IPS-15b (cell line): Measurements from ENCODE around the gene ZNF169.
A peak's percentile ranks its signal among the peaks of the same experiment; 100 is the strongest.
"Not testable (repeated sequence)": the region's sequence is repeated elsewhere in the genome, so short reads cannot be mapped to it uniquely, and the experiment has no call there.

Experiments
- H3K27me3 ChIP-seq: one replicate; pipeline ENCODE4 v1.6.1; 2013; ENCODE audit warnings: low read length; ENCODE audit not compliant: control insufficient read depth, insufficient read depth
- H3K36me3 ChIP-seq: one replicate; pipeline ENCODE4 v1.6.1; 2013; ENCODE audit warnings: low read length; ENCODE audit not compliant: control insufficient read depth, insufficient read depth
- H3K4me1 ChIP-seq: one replicate; pipeline ENCODE4 v1.6.1; 2013; ENCODE audit warnings: mild to moderate bottlenecking, low read length; ENCODE audit not compliant: control insufficient read depth, insufficient read depth
- H3K4me3 ChIP-seq: one replicate; pipeline ENCODE4 v1.5.1; 2013; ENCODE audit warnings: low read depth, low read length
- H3K9ac ChIP-seq: one replicate; pipeline ENCODE4 v1.6.1; 2013; ENCODE audit warnings: low read depth, mild to moderate bottlenecking, low read length
- H3K9me3 ChIP-seq: one replicate; pipeline ENCODE4 v1.6.1; 2013; ENCODE audit warnings: mild to moderate bottlenecking, low read length; ENCODE audit not compliant: control insufficient read depth, insufficient read depth

The ZNF169 gene

DNA sequence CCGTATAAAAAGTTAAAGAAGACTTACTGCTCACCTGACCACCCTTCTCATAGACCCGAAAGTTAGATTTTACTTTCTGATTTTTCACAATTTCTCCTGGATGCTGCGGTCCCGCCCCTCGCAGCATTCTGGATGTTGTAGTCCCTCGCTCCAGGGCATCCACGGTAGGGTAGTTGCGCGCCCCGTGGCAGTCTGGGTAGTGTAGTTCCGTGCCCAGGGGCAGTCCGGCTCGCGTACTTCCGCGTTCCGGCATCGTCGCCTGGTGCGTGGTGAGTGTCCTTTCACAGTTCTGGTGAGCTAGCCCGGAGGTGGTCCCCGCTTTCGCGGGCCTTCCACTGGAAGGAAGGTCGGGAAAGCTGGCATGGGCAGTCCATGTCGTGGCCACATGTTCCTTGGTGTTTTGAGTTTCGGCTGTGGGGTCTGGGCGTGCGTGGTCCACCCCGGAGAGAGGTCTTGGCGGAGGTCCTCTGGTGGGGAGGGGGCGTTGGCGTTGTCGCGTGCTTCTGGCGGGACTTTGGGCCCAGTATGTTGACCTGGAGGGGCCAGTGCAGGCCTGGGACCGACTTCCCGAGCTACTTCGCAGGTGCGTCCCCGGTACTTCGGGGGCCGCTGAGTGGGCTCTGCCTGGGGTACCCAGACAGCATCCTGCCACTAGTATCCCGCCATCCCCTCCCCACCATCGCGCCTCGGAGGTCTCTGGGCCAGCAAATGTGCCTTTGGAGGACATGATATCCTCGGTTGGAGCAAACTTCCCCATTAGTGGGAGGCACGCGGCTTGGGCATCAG, at the start of gene ZNF169:
Gene ZNF169 (plus strand): TSS at position 222 of the 786 bp plus-strand sequence. CDS start 19,515 bp downstream, outside the sequence.
- peak within 1 kb of the TSS; percentile 97 for H3K4me3 ChIP-seq
- H3K36me3 ChIP-seq, result no peaks in the 10 kb centered on the region
- H3K27me3 ChIP-seq, result no peaks in the 10 kb centered on the region
- H3K9ac ChIP-seq, result peak within 1 kb of the TSS; percentile 79
- no peaks in the 10 kb centered on the region for H3K9me3 ChIP-seq
- H3K4me1 ChIP-seq, result no peaks in the 10 kb centered on the region

DNA sequence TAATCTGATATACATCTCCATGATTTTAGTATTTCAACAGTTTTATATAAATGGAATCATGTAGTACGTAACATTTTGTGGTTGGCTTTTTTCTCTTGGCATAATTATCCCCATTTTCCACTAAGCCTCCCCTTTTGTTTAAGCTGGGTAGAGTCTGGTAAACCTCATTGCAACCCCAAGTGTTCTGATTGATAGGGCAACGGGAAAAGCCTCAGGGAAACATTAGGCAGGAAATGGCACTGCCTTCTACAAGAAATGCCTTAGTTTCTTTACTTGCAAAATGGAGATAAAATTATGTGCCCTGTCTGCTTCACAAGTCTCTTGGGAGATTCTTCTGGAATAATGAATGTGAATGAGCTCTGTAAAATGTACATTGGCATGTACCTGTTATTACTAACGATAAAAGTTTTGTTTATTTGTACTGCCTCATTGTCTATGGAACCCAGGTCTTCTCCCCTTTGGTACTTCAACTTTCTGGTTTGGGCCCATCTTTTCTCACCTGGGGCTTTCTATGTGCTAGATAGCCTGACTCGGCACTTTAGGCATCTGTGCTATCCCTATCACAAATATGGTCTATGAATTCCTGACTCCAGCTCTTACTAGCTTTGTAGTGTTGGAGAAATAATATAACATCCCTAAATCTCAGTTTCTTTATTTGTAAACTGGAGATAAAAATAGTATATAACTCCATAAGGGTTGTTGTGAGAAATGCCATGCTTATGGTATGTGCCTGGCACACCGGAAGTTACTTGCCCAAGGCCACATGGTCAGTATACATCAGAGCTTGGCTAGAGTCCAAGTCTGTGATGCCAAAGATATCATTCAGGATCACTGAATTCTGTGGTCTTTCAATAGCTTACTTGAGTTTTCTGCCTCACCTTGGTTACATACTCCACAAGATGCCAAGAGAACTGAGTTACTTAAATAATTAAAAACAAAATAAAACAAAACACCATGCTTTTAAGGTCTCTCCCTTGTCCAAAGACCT, 48.2 kb upstream of the ZNF169 start:
- no peaks in the 10 kb centered on the region for H3K36me3 ChIP-seq
- no peaks in the 10 kb centered on the region for H3K27me3 ChIP-seq
- peaks cover 19% of the 10 kb centered on the region for H3K4me1 ChIP-seq
- no peak overlapping the region for H3K4me3 ChIP-seq
- H3K9me3 ChIP-seq, result no peaks in the 10 kb centered on the region
- H3K9ac ChIP-seq, result no peak overlapping the region

DNA sequence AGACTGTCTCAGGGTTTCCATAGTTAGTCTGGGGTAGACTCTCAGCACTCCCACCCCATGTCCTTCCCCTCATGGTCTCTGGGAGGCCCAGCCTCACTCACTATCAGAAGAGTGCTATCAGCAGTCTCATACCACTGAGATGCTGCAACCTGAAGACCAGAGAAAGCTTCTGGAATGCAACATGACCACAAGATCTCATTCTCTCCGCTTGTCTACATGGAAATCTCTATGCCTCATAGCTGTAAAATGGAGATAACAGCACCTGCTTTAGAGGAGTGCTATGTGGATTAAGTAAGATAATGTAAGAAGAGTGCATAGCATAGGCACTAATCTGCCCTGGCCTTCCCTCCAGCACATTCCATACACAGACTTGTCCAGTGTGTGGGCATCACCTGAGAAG, 47.0 kb upstream of the ZNF169 start:
- H3K9me3 ChIP-seq, result no peaks in the 10 kb centered on the region
- no peaks in the 10 kb centered on the region for H3K27me3 ChIP-seq
- H3K4me3 ChIP-seq, result no peak overlapping the region
- H3K36me3 ChIP-seq, result no peaks in the 10 kb centered on the region
- peaks cover 19% of the 10 kb centered on the region for H3K4me1 ChIP-seq
- H3K9ac ChIP-seq, result no peak overlapping the region

DNA sequence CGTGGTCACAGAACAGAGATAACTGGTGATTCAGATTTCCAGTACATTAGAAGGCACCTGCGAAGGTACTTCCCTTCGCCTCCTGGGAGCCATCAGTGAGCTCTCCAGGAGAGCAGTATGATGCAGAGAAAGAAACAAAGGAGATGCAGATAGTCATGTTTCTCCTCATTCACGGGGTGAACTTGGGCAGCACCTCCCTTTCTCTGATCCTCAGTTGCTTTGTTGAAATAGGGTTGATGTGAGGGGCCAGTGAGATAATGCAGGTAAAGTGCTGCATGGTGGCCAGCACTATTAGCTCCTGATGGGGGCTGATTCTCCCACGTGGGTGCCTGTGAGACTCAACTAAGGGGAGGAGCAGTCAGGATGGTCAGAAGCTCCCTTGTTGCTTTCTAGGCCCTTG, 46.6 kb upstream of the ZNF169 start:
- Histone ChIP-seq H3K9ac (no peak overlapping the region), H3K4me1 (peaks cover 19% of the 10 kb centered on the region), H3K4me3 (peak overlapping the region; percentile 5), H3K27me3 (no peaks in the 10 kb centered on the region), H3K36me3 (no peaks in the 10 kb centered on the region), H3K9me3 (no peaks in the 10 kb centered on the region)

DNA sequence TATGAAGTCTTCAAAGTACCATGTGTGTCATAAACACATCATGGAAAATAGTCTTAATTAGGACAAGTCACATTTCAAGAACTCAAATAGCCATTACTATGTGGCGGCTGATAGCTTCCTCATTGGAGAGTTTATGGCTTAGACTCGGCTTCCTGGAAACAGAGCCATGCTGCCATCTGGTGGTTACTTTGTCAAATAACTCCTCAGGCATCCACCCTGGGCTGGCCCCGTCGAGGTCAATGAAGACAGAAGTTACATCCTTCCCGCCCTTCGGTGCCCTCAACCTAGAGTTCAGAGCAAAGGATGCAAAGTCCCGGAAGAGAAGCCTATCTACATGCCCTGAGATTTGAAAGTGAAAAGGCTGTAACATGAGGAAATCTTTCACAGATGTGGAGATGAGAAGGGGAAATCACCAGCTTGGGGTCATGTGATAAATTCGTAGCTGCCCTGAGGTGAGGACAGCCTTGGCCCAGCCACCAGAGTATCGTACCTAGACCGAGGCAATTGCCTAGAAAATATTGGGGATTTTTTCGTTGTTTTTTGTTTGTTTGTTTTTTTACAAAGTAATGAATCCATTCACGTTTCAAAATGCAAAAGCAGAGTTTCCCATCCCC, 45.5 kb upstream of the ZNF169 start:
- no peaks in the 10 kb centered on the region for H3K36me3 ChIP-seq
- no peak overlapping the region for H3K4me3 ChIP-seq
- no peak overlapping the region for H3K9ac ChIP-seq
- peaks cover 19% of the 10 kb centered on the region for H3K4me1 ChIP-seq
- H3K9me3 ChIP-seq, result no peaks in the 10 kb centered on the region
- no peaks in the 10 kb centered on the region for H3K27me3 ChIP-seq

DNA sequence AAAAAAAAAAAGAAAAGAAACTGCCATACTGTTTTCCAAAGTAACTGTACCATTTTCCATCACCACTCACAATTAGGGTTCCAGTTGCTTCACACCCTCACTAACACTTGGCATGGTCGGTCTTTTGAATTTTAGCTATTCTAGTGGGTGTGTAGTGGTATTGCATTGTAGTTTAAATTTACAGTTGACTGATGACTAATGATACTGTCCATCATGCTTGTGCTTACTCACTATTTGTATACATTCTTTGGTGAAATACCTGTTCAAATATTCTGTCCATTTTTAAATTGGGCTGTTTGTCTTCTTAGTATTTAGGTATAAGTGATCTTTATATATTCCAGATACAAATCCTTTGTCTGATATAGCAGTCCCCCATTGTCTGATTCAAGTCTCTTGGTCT, 36.2 kb upstream of the ZNF169 start:
- H3K9me3 ChIP-seq, result no peaks in the 10 kb centered on the region
- no peaks in the 10 kb centered on the region for H3K4me1 ChIP-seq
- H3K36me3 ChIP-seq, result no peaks in the 10 kb centered on the region
- no peak overlapping the region for H3K9ac ChIP-seq
- H3K4me3 ChIP-seq, result no peak overlapping the region
- no peaks in the 10 kb centered on the region for H3K27me3 ChIP-seq

DNA sequence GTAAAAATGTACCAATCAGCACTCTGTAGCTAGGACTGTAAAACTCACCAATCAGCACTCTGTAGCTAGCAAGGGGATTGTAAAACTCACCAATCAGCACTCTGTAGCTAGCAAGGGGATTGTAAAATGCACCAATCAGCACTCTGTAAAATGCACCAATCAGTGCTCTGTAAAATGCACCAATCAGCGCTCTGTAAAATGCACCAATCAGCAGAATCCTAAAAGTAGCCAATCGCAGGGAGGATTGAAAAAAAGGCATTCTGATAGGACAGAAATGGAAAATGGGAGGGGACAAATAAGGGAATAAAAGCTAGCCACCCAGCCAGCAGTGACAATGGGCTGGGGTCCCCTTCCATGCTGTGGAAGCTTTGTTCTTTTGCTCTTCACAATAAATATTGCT, 33.7 kb upstream of the ZNF169 start:
- H3K4me1 ChIP-seq, H3K36me3 ChIP-seq, H3K9ac ChIP-seq, H3K4me3 ChIP-seq, H3K27me3 ChIP-seq, H3K9me3 ChIP-seq: not testable (repeated sequence)

DNA sequence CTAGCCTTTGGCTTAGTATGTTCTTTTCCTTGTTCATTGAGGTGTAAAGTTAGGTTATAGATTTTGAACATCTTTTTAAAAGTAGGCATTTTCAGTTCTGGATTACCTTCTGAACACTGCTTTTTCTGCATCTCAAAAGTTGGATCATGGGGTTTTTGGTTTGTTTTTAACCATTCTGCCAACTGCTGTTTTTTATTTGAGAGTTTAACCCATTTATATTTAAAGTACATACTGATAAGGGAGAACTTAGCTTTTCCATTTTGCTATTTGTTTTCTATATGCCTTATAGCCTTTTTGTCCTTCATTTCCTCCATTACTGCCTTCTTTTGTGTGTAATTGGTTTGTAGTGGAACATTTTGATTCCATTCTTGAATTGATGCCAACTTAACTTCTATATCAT, 30.5 kb upstream of the ZNF169 start:
- H3K9ac ChIP-seq, result no peak overlapping the region

DNA sequence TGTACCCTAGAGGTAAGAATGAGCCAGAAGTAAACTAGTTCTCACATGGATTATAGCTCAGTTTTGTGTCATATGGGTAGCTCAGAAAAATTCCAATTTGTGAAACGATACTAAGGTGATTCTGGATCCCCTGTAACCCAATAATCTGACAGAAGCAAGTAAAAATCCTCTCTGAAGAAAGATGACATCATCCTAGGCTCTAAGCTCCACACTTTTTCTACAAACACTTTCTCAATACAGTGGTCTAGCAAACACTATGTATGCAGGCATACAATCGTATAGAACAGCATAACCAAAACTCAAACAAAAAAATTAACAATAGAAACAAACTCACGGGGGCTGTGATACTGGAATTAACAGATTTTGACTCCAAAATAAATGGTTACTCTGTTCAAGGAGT, 26.7 kb upstream of the ZNF169 start:
- H3K9me3 ChIP-seq, result no peaks in the 10 kb centered on the region
- H3K4me3 ChIP-seq, result no peak overlapping the region
- no peak overlapping the region for H3K9ac ChIP-seq
- H3K4me1 ChIP-seq, result no peaks in the 10 kb centered on the region
- H3K27me3 ChIP-seq, result no peaks in the 10 kb centered on the region
- no peaks in the 10 kb centered on the region for H3K36me3 ChIP-seq

More for the DNA sequence above, 30.5 kb upstream of the ZNF169 start:
- Histone ChIP-seq H3K4me1 (no peaks in the 10 kb centered on the region), H3K9me3 (no peaks in the 10 kb centered on the region), H3K27me3 (no peaks in the 10 kb centered on the region), H3K4me3 (no peak overlapping the region), H3K36me3 (no peaks in the 10 kb centered on the region)

DNA sequence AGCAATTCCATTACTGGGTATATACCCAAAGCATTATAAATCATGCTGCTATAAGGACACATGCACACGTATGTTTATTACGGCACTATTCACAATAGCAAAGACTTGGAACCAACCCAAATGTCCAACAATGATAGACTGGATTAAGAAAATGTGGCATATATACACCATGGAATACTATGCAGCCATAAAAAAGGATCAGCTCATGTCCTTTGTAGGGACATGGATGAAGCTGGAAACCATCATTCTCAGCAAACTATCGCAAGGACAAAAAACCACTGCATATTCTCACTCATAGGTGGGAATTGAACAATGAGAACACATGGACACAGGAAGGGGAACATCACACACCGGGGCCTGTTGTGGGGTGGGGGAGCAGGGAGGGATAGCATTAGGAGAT, 18.0 kb upstream of the ZNF169 start:
- H3K9ac ChIP-seq, H3K4me1 ChIP-seq, H3K4me3 ChIP-seq, H3K27me3 ChIP-seq, H3K9me3 ChIP-seq, H3K36me3 ChIP-seq: not testable (repeated sequence)

DNA sequence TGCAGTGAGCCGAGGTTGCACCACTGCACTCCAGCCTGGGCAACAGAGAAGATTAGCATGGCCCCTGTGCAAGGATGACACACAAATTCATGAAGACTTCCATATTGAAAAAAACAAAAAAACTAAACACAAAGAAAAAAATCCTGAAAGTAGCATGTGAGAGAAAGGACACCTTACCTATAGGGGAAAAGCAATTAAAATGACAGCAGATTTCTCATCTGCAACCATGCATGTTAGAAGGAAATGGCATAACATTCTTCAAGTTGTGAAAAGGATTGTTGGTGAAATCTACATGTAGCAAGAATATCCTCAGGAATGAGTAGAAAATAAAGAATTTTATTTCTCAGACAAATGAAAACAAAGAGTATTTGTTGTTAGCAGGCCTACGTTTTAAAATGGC, 13.4 kb upstream of the ZNF169 start:
- Histone ChIP-seq H3K4me3 (no peak overlapping the region), H3K27me3 (no peaks in the 10 kb centered on the region), H3K4me1 (no peaks in the 10 kb centered on the region), H3K36me3 (no peaks in the 10 kb centered on the region), H3K9ac (no peak overlapping the region), H3K9me3 (no peaks in the 10 kb centered on the region)
